GM18498 (cell line): Measurements from ENCODE around the gene HTR3A.
"Not testable (repeated sequence)": the region's sequence is repeated elsewhere in the genome, so short reads cannot be mapped to it uniquely, and the experiment has no call there.

Experiments
- ATAC-seq: cut with Tn5 transposase; IDR thresholded peaks from one replicate; pipeline ENCODE4 v1.9.1; 2021; ENCODE audit warnings: mild to moderate bottlenecking, moderate library complexity; ENCODE audit not compliant: unreplicated experiment

The HTR3A gene

DNA sequence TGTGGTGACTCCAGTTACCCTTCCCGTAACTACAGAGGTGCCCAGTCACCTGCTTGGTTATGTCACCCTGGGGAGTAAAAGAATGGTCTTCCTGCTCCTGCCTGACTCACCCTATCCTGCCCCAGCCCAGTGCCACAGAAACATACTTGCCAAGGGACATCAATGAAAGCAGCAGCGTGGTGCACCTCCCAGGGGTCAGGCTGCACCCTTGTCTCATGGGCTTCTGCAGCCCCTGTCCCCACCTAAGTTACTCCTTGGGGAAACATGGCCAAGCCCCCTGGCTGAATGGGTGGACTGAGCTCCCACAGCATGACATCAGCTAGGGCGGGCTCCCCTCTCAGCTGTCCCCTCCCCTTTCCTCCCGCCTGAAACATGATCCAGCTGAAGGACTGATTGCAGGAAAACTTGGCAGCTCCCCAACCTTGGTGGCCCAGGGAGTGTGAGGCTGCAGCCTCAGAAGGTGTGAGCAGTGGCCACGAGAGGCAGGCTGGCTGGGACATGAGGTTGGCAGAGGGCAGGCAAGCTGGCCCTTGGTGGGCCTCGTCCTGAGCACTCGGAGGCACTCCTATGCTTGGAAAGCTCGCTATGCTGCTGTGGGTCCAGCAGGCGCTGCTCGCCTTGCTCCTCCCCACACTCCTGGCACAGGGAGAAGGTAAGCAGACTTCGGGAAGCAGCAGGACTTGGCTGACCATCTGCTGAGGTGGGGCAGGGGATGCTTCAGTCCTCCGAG is at the start of gene HTR3A:
TSS of gene HTR3A (plus strand) at position 368 of the 730 bp plus-strand sequence. CDS start at position 586, 218 bp downstream.
- no peak for ATAC-seq

DNA sequence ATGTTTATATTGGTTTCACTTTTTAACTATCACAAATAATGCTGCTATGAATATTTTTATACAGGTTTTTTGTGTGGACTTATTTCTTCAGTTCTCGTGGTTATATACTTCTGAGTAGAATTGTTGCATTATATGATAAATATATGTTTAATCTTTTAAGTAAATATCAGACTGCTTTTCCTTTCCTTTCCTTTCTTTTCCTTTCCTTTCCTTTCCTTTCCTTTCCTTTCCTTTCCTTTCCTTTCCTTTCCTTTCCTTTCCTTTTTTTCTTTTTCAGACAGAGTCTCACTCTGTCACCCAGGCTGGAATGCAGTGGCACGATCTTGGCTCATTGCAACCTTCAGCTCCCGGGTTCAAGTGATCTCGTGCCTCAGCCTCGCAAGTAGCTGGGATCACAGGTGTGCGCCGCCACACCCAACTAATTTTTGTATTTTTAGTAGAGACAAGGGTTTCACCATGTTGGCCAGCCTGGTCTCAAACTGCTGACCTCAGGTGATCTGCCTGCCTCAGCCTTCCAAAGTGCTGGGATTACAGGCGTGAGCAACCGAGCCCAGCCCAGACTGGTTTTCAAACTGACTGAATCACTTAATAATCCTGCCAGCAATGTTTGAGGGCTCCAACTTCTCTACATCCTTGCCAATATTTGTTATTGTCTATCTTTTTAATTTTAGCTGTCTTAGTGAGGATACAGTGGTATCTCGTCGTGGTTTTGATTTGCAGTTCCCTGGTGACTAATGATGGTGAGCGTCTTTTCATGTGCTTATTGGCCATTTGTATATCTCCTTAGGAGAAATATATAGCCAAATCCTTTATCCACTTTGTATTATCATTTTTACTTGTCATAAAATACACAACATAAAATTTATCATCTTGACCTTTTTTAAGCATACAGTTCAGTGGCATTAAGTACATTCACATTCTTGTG is 48.4 kb upstream of the HTR3A start:
- no peak for ATAC-seq

DNA sequence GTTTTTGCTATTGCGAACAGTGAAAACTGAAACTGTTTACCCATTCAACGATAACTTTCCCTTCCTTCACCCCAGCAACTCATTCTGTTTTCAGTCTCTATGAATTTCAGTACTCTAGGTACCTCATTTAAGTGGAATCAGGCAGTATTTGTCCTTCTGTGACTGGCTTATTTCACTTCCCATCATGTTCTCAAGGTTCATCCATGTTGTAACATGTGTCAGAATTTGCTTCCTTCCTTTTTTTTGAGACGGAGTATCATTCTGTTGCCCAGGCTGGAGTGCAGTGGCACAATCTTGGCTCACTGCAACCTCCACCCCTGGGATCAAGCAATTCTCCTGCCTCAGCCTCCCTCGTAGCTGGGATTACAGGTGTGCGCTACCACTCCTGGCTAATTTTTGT is 46.6 kb upstream of the HTR3A start:
- ATAC-seq: no peak

DNA sequence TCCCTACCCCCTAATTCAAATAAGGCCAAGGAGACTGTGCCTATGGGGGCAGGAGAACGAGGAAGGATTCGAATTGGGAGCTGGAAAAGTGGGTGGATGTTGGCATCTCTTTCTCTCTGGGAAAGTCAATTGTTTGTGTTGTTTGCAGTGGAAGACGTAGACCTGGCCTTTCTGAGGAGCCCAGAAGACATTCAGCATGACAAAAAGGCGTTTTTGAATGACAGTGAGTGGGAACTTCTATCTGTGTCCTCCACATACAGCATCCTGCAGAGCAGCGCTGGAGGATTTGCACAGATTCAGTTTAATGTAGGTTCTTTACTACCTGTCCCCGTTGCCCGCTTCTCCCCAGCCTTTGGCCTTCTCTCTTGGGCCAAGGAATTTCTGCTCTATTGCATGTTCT is 42.1 kb upstream of the HTR3A start:
- no peak for ATAC-seq

DNA sequence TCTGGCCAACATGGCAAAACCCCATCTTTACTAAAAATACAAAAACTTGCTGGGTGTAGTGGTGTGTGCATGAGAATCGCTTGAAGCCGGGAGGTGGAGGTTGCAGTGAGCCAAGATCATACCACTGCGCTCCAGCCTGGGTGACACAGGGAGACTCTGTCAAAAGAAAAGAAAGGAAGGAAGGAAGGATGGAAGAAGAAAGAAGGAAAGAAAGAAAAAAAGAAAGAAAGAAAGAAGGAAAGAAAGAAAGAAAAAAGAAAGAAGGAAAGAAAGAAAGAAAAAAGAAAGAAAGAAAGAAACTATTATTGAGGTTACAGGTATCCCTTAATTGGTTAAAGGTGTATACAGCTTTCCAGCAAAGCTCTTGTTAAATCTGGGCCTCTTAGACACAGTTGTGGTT is 40.7 kb upstream of the HTR3A start:
- not testable (repeated sequence) for ATAC-seq

DNA sequence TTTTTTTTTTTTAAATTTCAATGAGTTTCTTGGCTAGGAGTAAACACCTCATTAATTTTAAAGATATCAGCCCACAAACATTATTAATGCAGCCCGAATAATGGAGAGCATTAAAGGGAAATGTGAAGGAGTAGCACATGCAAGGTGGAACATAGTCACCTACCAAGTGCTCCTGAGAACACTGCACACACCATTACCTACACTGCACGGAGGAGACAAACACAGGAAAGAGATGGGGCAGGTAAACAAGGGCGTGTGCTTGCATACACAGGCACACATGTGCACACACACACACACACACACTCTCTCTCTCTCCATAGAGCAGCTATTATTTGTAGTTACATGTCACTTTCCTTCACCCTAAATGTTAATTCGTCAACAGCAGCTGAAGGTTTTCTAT is 40.1 kb upstream of the HTR3A start:
- no peak for ATAC-seq

DNA sequence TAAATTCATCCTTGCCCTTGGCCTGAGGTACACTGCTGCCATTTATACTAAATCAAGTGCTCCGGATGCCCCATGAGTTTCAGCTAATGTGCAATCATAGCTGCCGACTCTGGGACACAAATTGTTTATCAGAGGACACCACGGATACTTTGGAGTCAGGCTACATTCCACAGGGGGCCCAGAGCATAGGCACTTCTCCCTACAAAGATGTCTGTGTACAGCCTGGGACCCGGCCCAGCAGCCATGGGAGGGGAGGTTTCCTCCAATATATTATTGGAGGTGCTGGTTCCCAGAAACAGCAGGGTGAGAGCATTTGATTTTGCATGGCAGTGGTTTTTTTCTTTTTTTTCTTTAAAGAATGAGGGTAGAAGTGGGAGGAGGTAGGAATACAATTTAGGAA is 39.0 kb upstream of the HTR3A start:
- ATAC-seq: no peak

DNA sequence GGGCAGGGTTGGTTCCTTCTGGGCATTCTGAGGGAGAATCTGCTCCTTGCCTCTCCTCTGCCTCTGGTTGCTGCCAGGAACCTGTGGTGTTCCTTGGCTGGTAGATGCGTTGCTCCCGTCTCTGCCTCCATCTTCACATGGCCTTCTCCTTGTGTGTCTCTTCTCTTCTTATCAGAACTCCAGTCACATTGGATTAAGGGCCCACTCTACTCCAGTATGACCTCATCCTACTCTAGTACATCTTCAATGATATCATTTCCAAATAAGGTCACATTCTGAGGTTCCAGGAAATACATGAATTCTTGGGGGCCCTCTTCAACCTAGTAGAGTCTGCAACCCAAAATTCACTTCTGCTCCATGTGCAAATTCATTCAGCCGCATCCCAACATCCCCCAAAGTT is 37.0 kb upstream of the HTR3A start:
- no peak for ATAC-seq

DNA sequence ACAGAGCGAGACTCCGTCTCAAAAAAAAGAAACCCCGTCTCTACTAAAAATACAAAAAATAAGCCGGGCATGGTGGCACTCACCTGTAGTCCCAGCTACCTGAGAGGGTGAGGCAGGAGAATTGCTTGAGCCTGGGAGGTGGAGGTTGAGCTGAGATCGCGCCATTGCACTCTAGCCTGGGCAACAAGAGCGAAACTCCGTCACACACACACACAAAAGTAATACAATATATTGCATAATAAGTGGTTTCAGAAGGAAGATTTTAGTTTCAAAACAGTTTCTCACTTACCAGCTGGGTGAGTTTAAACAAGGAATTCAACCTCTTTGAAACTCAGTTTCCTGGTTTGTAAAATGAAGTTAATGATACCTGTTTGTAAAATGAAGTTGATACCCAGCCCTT is 32.7 kb upstream of the HTR3A start:
- ATAC-seq: no peak

DNA sequence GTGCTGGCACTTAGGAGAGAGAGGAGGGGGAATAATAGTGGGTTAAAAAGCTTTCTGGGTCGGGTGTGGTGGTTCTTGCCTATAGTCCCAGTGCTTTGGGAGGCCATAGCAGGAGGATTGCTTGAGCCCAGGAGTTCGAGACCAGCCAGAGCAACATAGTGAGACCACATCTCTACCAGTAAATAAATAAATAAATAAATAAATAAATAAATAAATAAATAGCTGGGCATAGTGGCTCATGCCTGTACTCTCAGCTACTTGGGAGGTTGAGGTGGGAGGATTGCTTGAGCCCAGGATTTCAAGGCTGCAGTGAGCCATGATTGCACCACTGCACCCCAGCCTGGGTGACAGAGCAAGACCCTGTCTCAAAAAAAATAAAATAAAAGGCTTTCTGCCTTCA is 28.7 kb upstream of the HTR3A start:
- not testable (repeated sequence) for ATAC-seq

DNA sequence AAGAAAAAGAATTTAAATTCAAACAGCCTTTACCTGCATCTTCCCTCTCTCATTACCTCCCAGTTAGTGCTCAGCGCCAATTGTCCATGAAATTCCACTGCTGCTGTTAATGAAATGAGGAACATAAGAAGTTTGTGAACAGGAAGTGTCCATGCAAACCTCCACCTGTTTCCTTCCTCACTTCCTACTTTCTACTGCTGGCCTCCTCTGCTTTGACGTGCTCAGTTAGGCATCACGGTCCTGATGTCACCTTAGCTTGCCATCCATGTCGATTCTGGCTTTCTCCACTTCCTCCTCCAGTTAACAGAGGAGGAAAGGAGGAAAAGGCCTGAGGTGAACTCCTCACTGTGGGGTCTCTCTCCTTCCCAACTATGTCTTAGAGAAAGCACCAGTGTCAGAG is 26.9 kb upstream of the HTR3A start:
- ATAC-seq: no peak

DNA sequence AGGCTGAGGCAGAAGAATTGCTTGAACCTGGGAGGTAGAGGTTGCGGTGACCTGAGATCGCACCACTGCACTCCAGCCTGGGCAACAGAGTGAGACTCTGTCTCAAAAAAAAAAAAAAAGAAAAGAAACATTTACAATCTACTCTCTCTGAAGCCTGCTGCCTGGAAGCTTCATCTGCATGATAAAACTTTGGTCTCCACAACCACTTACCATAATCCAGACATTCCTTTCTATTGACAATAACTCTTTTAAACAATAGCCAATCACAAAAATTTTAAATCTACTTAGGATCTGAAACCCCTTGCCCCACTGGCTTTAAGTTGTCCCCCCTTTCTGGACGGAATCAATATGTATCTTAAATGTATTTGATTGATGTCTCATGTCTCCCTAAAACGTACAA is 25.0 kb upstream of the HTR3A start:
- ATAC-seq: no peak

DNA sequence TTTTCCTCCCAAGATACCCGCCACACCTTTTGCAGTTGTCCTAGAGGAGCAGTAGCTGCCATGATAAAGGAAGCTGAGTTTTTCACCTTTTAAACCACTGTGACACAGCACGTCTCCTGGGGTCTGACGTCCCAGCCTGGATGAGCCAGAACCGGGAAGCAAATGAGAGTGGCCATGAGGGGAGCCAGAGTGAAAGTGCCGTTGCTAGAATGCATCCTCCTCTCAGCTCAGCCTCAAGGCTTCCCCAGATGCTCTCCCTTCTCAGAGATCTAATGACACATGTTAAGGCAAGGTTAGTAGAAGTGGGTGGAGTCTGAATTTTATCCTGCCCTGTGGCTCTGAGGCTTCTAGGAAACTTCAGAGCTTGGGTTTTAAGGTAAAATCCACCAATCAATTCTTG is 23.4 kb upstream of the HTR3A start:
- ATAC-seq: no peak

DNA sequence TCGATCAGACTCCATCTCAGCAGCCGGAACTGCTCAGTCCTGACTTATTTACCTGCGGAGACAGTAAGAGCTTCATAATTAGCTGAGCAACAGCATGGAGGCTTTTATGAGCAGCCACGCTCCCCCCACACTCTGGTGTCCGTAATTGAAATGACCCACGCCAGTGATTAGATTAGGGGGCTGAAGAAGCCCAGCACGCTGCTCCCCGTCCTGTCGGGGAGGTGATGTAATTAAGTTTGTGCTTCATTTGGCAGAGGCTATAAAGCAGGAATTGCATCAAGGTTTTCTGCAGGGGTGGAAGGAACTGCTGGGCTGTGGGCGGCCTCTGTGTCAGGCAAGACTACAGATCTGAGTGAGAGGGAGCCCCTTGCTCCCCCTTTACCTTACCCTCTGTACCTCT is 22.8 kb upstream of the HTR3A start:
- ATAC-seq: no peak

DNA sequence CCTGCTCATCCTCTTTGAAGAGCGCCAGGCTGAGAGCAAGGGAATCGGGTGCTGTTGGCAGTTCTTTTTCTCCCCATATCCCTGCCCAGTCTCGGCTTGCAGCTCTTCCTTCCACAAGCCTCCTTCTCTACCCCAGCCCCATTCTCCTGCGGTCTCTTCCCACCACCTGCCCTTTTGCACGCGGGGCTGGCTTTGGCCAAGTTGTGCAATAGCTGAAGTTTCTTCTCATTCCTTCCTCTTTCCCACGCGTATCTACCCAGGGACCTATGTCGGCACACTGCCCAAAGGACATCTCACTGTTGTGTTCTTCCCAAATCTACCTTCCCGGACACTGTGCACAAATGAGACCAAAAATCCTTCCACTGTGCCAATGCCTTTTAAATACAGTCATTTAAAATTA is 22.3 kb upstream of the HTR3A start:
- no peak for ATAC-seq

DNA sequence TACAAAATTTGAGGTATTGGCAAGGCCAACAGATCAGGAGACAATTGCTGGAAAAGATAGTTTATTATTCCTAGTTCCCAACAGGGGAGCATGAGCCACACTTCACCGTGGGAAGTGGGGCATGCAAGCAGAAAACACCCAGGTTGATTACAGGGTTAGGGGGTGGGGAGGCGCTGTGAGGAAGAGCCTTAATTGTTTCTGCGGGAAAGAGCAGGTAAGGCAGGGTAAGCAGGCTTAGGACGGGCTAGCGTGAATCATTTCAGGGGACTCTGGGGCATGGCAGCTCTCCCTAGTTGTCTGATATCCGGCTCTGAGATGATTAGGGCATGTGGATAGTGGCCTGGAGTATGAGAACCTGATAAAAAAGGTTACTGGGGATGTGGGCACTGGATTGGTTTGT is 20.7 kb upstream of the HTR3A start:
- no peak for ATAC-seq

DNA sequence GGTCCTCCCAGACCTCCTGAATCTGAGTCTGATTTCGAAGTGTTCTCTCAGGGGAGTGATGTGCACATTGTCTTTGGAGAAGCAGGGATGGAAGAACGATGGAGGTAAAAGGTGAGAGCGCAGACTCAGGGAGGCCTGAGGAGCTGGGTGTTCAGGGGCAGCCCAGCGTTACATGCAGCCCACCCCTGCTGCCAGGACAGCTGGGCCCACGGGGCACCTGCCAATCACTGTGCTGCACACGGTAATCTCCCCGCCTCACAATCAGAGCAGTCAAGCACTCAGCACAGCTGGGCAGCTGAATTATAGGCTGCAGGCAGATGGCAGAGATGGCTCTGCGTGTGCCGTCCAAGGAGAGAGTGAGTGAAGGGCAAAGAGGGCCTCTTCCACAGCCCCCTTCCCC is 17.9 kb upstream of the HTR3A start:
- no peak for ATAC-seq

DNA sequence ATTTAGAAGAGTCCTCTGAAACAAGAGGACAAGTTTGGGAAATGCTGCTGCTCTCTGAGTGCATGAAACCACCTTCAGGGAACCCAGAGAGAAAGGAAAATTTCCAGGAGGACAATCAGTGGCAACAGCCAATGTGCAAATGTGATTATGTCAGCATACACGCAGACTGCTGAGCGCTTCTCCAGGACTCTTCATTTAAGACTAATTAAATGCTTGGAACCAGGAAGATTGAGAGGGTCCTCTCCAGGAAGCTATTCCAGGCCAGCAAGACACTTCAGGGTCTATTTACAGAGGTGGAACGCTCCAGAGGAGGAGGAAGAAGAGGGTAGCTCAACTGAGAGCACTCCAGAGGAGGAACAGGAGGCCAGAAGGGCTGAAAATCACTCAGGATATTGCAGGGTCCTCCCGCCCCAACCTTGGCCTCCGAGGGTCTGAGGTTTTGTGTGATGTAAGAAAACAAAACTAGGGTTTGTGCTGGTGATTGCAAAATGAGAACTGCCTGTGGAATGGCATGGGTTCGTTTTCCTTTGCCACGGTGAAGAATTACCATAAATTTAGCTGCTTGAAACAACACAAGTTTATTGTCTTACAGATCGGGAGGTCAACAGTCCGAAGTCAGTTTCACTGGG is 14.1 kb upstream of the HTR3A start:
- no peak for ATAC-seq

DNA sequence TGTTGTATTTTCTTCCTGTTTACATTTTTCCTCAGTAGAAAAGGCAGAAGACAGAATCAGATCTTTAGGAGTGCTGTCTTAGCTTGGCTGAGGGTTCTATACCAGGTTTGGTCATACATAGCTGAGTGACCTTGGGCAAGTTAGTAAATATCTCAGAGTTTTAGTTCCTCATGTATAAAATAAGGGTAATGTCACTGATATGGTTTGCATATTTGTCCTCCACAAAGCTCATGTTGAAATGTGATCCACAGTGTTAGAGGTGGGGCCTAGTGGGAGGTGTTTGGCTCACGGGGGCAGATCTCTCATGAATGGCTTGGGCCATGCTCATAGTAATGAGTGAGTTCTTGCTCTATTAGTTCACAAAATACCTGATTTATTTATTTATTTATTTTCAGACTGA is 7.5 kb upstream of the HTR3A start:
- no peak for ATAC-seq

DNA sequence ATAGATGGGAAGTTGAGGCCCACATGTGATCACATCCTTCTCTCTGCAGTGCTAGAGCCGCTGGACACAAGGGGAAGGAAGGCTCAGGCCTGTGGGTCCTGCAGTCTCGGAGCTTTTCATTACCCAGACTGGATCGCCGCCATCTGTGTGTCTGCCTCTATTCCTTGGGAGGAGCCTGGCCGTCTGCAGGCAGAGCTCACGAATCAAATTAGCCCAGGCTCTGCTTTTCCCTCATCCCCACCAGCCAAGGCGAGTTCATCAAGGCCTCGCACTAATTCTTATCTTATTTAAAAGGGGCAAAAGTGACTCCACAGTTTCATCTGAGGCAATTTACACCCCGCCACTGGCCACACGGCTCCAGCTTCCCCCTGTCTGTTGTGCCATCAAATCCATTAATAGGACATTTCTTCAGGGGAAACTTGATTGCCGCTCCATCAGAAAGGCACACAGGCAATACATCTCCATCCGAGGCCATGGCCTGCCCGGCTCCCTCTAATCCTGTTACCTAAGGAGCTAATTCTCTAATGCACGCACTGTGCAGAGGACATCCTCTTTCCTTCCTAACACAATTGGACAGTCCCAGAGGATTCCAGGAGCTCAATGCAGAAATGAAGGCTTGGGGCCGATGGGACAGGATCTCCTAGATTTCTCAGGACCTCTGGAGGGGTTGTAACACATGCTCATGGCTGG is 3.3 kb upstream of the HTR3A start:
- ATAC-seq: no peak

DNA sequence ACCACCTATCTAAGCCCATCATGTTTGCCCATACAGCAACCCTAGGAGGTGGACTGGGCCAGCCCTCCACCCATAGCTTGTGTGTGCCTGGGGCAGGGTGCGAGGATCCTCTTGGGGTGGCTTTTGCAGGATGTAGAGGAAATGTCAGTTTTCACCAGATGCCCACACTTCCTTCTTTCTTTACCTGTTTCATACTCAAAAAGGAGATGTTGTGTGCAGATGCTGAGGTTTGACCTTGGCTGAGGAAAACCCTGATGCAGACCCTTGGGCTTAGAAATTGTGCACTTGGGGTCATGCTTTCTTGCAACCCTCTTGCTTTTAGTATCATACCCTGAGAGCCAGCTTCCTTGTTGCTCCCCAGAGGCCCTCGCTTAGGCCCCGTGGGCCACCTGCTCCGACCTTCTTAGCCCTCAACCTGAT is 2.2 kb downstream of the HTR3A start:
- no peak for ATAC-seq
